ENCODE measurements around the gene CALR.

GRCh38 chr19:12992729-12993128 is 54.3 kb downstream of the CALR start:
- TF ChIP-seq, protein P1, sequence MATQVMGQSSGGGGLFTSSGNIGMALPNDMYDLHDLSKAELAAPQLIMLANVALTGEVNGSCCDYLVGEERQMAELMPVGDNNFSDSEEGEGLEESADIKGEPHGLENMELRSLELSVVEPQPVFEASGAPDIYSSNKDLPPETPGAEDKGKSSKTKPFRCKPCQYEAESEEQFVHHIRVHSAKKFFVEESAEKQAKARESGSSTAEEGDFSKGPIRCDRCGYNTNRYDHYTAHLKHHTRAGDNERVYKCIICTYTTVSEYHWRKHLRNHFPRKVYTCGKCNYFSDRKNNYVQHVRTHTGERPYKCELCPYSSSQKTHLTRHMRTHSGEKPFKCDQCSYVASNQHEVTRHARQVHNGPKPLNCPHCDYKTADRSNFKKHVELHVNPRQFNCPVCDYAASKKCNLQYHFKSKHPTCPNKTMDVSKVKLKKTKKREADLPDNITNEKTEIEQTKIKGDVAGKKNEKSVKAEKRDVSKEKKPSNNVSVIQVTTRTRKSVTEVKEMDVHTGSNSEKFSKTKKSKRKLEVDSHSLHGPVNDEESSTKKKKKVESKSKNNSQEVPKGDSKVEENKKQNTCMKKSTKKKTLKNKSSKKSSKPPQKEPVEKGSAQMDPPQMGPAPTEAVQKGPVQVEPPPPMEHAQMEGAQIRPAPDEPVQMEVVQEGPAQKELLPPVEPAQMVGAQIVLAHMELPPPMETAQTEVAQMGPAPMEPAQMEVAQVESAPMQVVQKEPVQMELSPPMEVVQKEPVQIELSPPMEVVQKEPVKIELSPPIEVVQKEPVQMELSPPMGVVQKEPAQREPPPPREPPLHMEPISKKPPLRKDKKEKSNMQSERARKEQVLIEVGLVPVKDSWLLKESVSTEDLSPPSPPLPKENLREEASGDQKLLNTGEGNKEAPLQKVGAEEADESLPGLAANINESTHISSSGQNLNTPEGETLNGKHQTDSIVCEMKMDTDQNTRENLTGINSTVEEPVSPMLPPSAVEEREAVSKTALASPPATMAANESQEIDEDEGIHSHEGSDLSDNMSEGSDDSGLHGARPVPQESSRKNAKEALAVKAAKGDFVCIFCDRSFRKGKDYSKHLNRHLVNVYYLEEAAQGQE (IDR thresholded peaks at IDR 0.05) = no peak
- TF ChIP-seq CTCF (IDR thresholded peaks at IDR 0.05) (no peak), CHD4 (IDR thresholded peaks at IDR 0.05; ENCODE audit: borderline replicate concordance) (no peak), POLR2A (IDR thresholded peaks at IDR 0.05; ENCODE audit: low read length) (no peak), NR3C1 (IDR thresholded peaks at IDR 0.05) (no peak), CHD2 (IDR thresholded peaks at IDR 0.05; ENCODE audit: low read length, partially characterized antibody) (no peak)
- TF ChIP-seq, protein P2, sequence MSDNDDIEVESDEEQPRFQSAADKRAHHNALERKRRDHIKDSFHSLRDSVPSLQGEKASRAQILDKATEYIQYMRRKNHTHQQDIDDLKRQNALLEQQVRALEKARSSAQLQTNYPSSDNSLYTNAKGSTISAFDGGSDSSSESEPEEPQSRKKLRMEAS (IDR thresholded peaks at IDR 0.05) = no peak
